ENCODE results near the gene PTPRN2.
"Not testable (repeated sequence)": the region's sequence is repeated elsewhere in the genome, so short reads cannot be mapped to it uniquely, and the experiment has no call there.

Gene PTPRN2

GRCh38 chr7:158523165-158523856 is 64.3 kb downstream of the PTPRN2 start:
- DNase-seq (ENCODE audit: insufficient read length, low spot score); FAIRE-seq: not testable (repeated sequence)

GRCh38 chr7:158521795-158522194 is 65.8 kb downstream of the PTPRN2 start:
- not testable (repeated sequence) for FAIRE-seq; DNase-seq (ENCODE audit: insufficient read length, low spot score)

GRCh38 chr7:158520825-158521224 is 66.8 kb downstream of the PTPRN2 start:
- no peak for DNase-seq (ENCODE audit: insufficient read length, low spot score)
- no peak for FAIRE-seq

- no peak for FAIRE-seq
- DNase-seq (ENCODE audit: insufficient read length, low spot score), result no peak
Measured at GRCh38 chr7:158519633-158520174, 67.9 kb downstream of the PTPRN2 start.

GRCh38 chr7:158518980-158519632 is 68.5 kb downstream of the PTPRN2 start:
- no peak for DNase-seq (ENCODE audit: insufficient read length, low spot score)
- no peak for FAIRE-seq

GRCh38 chr7:158517571-158517970 is 70.1 kb downstream of the PTPRN2 start:
- FAIRE-seq (no peak), DNase-seq (ENCODE audit: insufficient read length, low spot score) (no peak)

- DNase-seq (ENCODE audit: insufficient read length, low spot score) (no peak), FAIRE-seq (no peak)
Measured at GRCh38 chr7:158517072-158517471, 70.6 kb downstream of the PTPRN2 start.

- DNase-seq (ENCODE audit: insufficient read length, low spot score) (no peak), FAIRE-seq (no peak)
Measured at GRCh38 chr7:158516524-158516923, 71.1 kb downstream of the PTPRN2 start.

- FAIRE-seq, result no peak
- no peak for DNase-seq (ENCODE audit: insufficient read length, low spot score)
Measured at GRCh38 chr7:158512869-158513268, 74.8 kb downstream of the PTPRN2 start.

- DNase-seq (ENCODE audit: insufficient read length, low spot score) (no peak), FAIRE-seq (no peak)
Measured at GRCh38 chr7:158512042-158512441, 75.6 kb downstream of the PTPRN2 start.

- DNase-seq (ENCODE audit: insufficient read length, low spot score), result no peak
Measured at GRCh38 chr7:158508802-158509385, 78.7 kb downstream of the PTPRN2 start.

GRCh38 chr7:158508321-158508720 is 79.3 kb downstream of the PTPRN2 start:
- FAIRE-seq; DNase-seq (ENCODE audit: insufficient read length, low spot score): not testable (repeated sequence)

More at GRCh38 chr7:158508802-158509385, 78.7 kb downstream of the PTPRN2 start:
- no peak for FAIRE-seq

GRCh38 chr7:158507917-158508316 is 79.7 kb downstream of the PTPRN2 start:
- no peak for DNase-seq (ENCODE audit: insufficient read length, low spot score)
- no peak for FAIRE-seq

GRCh38 chr7:158507175-158507574 is 80.4 kb downstream of the PTPRN2 start:
- not testable (repeated sequence) for FAIRE-seq; DNase-seq (ENCODE audit: insufficient read length, low spot score)

- no peak for FAIRE-seq
Measured at GRCh38 chr7:158506626-158507025, 81.0 kb downstream of the PTPRN2 start.

GRCh38 chr7:158505683-158506082 is 81.9 kb downstream of the PTPRN2 start:
- FAIRE-seq (no peak), DNase-seq (ENCODE audit: insufficient read length, low spot score) (no peak)

More at GRCh38 chr7:158506626-158507025, 81.0 kb downstream of the PTPRN2 start:
- DNase-seq (ENCODE audit: insufficient read length, low spot score), result no peak

- no peak for DNase-seq (ENCODE audit: insufficient read length, low spot score)
- FAIRE-seq, result no peak
Measured at GRCh38 chr7:158502068-158502750, 85.4 kb downstream of the PTPRN2 start.

- no peak for FAIRE-seq
- no peak for DNase-seq (ENCODE audit: insufficient read length, low spot score)
Measured at GRCh38 chr7:158501393-158502067, 86.1 kb downstream of the PTPRN2 start.

GRCh38 chr7:158500651-158501052 is 87.0 kb downstream of the PTPRN2 start:
- FAIRE-seq, result no peak
- DNase-seq (ENCODE audit: insufficient read length, low spot score), result no peak

GRCh38 chr7:158499082-158499455 is 88.6 kb downstream of the PTPRN2 start:
- no peak for DNase-seq (ENCODE audit: insufficient read length, low spot score)
- no peak for FAIRE-seq
